Inferior parietal cortex (tissue), 1 donor: Measurements from ENCODE around the gene FBXL13.

Source experiments
- DNase-seq: peaks from one replicate; pipeline ENCODE4 v3.0.0-alpha.2; 2016; ENCODE audit errors: extremely low spot score

Gene FBXL13

DNA sequence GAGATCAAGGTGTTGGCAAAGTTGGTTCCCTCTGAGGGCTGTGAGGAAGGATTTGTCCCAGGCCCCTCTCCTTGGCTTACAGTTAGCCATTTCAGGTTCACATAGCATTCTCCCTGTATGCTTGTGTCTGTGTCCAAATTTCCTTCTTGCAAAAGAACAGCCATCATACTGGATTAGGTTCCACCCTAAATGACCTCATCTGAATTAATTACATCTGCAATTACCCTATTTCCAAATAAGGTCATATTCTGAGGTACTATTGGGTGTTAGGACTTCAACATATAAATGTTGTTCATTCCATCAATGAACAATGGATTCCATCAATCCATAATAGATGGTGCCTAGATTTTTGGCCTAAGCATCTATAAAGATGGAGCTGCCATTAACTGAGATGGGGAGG, 178.0 kb downstream of the FBXL13 start:
- no peak for DNase-seq

DNA sequence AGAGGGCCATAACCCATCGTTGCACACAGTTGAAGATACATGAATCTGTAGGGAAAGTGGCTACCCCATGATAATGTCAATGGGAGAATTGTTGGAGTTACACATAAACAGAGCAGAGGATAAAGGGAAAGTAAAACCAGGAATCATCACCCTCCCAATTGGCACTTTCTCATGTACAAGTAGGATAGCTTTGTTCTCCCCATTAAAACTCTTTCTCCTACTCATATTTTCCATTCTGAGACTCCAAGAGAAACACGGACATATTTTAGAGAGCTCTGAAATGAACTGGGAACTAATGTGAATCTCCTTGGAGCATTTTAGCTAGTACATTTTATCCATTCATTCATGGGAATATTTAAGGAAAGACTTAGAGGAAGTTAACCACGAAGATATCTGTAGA, 179.0 kb downstream of the FBXL13 start:
- DNase-seq: no peak

DNA sequence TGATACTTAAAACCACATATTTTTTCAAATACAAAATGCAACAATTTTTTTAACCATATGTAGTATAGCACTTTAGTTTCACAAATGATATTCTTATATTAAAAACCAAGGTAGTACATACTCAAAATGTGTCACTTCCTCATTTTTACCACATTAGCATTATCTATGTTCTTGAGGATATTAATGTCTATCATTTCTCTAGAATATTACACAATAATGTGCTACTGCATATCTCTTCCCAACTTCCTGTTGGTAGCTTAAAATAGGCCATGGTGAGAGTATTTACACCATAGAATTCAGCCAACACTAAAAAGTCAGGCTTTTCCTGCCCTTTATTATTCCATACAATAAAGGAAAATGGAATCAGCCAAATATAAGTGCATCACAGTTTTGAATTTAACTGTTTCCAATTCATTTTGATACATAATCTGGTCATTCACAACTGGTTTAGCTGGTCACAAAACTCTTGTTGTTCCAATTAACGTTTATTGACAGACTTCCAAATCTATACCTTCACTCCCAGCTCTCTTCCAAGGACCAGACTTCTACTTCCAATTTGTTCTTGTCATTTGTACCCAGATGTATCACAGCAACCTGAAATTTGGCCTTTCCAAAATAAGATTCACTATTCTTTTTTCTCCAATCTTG, 181.8 kb downstream of the FBXL13 start:
- DNase-seq: no peak

DNA sequence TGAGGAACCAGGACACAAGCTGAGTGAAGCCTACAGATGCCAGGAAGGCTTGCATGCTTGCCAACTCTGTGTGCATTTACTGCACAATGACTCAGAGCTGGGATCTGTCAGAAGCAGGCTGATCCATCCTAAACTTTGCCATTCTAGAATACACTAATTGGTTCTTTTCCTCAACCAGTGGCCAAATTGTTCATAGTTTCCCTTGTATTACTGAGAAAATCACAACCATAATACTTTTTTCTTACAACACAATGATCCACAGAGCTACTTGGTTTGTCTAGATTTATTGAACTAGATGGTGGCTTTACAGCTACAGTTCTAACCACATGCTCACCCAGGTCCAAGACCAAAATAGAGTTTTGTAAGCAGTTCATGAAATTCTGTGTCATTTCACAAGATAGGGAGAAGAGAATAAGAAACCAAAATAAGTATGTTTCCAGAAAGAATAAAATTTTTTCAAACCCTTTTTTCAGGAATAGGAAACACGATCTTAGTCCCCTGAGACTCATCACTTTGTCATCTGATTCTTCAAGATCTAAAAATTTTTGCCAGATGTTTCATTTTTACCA, 182.8 kb downstream of the FBXL13 start:
- peak; percentile 64 for DNase-seq

DNA sequence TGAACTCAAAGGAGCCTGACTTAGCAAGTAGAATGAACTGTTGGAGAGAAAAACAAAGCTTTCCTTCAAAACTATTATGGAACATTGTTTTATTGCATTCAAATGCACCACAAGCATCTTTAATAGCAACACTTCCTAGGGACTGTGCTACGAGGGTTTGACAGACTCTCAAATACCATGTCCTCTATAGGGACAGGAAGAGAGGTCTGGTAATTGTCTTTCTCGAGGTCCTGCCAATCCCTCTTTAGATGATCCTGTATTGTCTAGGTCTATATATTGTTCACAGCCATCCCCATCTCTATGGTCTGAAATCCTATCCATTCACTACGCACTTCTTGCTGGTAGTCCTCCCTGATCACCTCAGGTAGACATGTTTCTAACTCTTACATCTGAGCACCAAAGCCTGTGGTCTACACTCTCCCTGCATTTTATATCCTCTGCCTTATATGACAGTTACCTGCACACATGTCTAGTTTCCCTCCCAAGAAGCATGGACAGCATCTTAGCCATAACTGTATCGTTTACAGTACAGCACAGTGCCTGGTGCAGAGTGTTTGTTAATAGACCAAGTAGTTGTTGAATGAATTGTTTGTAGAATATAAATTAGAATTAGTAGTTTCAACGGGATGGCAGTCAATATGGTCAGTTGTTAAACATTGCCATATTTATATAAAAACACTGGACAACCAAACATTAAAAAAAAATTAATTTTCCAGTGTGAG, 183.5 kb downstream of the FBXL13 start:
- peak; percentile 13 for DNase-seq

DNA sequence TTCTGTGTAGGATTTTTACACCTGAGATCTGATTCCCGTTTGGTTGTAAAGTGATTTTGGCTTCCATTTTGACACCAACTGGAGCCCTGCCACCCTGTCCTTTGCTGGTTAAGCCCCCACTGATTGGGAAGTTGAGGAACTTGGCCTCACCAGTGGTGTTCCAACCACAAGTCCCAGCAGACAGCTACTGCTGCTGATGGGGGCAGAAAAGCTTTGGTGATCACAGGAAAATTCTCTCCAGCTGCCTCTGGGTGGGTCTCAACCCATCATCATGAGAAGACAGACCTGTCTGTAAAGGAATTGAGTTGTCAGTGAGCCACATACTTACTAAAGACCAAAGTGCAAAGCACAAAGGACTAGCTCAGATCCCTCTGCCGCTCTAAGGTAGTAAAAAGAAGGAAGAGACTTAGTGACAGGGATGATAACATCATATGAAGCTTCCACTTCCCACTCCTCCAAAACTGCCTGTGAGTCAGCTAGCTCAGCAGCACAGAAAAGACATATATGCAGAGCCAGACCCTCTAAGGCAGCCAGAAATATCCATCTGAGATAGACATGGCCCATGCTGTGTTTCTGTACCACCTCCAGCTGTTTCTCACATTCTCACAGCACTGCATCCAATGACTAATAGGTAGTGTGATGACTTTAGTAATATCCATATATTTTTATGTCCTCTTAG, 184.2 kb downstream of the FBXL13 start:
- peak; percentile 47 for DNase-seq

DNA sequence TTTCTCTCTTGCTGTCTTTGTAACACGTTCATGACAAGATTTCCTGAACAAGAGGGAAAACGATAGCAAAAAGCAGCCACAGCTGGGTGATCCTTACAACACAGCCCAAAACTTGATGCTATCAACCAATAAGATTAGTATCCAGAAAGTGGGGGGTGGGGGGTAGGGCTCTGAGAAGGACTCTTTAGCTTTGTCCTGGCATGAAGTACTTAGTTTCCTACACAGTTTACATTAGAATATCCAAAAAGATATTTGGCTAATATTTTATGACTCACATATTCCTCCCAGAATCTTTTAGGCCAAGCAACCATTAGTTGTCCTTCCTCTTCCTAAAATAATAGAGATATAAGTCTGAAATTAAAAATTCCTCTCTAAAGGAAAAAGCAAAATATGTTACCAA, 184.7 kb downstream of the FBXL13 start:
- DNase-seq: no peak

DNA sequence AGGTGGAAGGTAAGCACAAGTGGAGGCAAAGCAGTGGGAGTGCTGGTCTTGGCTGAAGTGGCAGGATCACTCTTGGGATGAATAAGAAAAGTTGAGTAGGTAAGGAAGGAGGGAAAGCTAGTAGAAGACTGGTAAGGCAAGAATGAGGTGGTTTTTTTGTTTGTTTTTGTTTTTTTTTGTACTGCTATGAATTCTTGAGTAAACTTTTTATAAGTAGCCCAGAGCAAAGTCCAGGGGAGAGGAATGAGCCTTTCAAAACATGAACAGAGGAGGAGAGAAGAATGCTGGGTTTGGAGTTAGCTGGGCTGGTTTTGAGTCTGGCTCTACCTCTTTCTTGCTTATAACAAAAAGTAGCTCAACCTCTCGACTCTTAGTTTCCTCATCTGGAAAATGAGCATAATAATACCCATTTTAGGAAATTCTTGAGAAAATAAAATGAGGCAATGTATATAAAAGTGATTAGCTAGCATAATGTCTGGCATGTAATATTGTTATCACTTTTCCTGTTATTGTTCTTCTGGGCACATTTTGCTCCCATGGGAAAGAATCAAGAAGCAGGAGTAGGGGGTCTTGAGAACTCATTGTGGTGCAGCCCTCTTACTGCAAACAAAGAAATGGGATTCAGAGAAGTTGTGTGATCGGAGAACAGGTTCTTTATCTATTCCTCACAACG, 185.9 kb downstream of the FBXL13 start:
- no peak for DNase-seq

DNA sequence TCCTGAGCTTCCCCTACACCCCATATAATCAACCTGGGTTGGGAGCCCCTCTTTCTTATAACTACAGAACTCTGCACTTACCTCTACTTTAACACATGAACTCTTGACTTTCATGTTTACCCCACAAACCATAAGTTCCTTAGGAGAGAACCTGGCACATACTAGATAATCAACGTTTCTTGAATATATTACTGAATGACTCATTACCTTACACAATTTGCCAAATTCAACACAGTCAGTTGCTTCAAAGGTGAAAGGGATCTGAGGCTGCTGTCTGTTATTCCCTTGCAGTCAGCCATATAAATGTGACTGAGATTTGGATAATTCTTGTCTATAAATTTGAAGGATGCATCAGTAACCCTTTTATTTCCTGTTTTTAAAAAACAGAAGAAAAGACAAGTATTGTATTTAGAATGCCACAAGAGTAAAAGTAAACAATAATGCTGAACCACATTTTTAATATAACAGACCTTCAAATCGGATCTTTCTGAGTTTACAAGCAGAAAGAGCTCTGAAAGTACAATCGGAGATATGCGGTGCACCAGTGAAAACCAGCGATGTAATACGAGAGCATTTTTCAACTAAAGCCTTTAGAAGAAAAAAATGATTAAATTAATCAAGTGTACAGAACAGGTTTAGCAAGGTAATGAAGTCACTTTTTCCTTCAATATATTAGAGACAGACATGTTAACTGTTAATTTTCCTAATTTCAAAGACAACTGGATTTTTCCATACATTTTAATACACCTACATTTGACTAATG, 191.3 kb downstream of the FBXL13 start:
- DNase-seq: no peak

DNA sequence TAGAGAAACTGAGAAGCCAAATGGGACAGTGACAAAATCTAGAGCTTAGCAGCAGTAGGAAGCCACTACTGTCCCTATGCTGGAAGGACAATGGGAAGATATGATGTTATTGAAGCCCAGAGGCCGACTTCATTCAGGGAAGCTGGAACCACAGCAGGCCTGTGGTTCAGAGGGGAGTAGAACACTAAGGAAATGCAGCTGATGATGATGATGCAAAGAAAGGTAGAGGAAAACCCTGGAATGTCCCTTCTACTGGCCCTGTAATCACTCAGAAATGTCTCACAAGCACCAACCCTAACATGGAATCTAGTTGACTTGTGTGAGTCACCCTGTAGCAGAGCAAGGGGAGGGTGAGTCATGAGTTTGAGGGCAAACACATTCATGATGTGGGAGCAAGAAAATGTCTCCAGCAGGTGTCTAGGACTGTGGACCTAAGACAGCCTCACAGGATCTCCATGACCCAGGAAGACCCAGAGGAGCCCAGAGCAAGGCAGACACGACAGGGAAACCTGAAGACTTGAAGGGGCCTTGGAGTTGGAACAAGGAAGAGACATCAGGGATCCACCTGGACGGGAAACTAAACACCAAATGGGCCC, 198.8 kb downstream of the FBXL13 start:
- DNase-seq: no peak

DNA sequence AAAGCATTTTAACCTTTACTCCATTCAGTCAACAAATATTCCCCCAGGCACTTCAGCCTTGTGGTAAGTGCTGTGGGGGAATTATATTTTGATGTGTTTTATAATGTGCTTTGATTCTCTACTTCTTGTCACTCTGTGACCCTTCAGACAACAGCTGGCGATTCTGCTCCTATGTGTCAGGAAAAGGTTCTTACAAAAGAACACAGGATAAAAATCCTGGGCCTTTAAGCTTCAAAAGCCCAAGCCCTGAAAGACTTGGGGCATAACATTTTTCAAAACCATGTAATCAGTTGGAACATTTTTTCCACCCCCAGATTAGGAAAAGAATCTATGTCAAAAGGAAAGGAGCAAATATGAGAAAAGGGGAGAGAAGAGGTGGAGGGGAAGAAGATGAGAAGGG, 199.6 kb downstream of the FBXL13 start:
- no peak for DNase-seq

DNA sequence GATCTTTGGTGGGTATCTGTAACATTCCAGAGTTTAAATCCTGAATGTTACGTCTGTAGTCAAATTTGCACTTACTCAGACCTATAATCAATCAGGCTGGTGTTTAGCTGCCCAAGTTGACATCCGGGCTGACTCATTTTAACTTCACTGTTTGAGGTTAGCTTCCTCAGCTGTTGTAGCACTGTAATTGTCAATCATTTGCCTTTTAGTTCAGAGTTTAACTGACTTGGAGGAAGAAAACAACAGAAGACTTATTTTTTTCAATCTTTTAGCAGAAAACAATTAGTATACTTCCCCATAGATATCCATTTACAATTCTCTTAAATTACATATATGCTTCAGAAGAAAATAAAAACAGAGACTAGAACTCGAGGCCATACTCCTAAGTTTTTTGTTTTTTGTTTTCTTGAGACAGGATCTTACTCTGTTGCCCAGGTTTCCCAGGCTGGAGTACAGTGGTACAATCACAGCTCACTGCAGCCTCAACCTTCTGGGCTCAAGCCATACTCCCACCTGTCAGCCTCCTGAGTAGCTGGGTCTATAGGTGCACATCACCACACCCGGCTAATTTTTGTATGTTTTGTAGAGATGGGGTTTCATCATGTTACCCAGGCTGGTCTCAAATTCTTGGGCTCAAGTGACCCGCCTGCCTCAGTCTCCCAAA, 200.3 kb downstream of the FBXL13 start:
- DNase-seq: no peak

DNA sequence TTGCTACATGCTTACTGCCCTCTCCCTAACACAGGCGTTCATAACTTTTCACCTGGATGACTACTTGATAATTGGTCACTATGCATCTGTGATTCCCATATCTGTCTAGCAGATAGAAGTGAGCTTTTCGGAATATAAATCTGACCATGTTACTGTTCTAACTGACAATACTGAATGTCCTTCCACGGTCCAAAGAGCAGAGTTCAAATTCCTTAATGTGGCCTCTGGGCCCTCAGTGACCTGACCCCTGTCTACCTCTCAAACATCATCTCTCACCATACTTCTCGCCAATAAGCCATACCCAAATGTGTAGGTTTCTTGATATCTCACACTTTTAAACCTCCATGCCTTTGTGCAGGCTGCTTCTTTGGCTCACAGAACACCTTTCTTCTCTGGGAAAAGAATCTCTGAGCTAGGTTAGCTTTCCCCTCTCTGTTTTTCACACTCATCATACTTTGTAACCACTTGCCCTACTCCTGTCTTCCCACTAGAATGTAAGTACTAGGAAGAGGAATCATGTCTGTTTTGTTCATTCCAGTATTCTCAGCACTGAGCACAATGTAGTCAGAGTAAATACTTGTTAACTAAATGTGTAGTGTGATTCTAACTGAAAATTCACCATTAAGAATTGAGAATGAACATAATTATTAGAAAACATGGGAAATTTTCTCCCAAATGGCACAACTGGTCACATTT, 201.0 kb downstream of the FBXL13 start:
- no peak for DNase-seq

DNA sequence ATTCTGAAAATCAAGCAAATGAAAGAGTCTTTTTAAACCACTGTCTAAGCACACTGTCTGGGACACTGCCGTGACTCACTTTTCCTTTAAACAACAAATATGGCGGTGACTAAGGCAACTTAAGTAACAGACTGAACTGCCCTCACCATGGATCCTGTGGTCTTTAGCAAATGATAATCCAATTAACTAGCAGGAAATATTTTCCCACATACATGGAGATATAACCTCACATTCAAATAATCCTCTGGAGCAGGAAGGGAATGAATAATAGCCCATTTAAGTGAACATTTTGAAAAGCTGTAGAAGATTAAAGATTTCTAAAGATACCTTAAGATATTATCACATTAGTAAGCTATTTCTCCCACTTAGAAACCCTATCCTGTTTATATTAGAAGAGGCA, 202.1 kb downstream of the FBXL13 start:
- DNase-seq: no peak

DNA sequence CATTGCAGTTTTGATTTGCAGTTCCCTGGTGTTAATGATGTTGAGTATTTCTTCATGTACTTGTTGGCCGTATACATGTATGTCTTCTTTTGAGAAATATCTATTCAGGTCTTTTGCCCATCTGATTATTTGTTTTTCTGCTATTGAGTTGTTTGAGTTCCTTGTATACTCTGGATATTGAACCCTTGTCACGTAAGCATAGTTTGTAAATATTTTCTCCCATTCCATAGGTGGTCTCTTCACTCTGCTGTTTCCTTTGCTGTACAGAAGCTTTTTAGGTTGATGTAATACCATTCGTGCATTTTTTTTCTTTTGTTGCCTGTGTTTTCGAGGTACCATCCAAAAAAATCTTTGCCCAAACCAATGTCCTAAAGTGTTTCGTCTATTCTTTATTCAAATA, 205.4 kb downstream of the FBXL13 start:
- DNase-seq: no peak

DNA sequence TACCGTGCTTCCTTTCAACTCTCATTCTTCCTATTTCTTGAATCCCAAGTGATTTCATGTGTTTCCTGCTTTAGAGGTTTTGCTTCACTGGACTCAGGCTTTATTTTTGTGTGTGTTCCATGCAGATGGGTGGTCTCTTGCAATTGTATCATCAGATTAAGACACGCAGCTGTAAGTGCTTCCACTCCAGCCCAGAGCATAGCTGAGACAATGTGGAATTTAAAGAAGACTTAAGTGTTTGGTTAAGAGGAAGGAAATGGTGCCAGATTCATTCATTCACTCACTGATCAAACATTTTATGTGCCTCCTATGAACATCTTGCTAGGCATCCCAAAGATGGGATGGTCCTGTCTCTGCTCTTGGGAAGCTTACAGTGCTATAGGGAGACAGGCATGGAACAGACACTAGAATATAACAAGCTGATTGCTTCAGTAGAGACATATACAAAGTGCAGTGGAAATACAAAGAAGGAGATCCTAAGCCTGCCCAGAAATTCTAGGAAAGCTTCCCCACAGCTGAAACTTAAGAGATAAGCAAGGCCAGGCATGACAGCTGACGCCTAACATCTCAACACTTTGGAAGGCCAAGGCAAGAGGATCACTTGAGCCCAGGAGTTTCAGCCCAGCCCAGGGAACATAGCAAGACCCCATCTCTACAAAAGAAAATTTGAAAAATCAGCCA, 207.9 kb downstream of the FBXL13 start:
- DNase-seq: no peak

DNA sequence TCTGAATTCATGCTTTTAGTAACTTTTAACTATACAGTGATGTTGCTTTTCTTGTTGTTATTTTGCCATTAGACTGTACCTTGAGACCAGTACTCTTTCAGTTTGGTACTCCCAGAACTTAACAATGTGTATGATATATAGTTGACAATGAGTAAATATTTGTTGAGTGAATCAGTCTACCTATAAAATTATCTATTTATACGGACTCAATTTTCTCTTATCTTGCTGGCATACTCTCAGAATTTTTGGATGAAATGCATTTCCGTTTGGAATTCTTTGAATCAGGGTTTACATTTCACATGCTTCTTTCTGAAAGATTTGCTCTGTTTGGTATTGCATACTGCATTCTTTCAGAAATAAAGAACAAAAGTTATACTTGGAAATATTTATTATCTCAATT, 209.6 kb downstream of the FBXL13 start:
- DNase-seq: no peak

DNA sequence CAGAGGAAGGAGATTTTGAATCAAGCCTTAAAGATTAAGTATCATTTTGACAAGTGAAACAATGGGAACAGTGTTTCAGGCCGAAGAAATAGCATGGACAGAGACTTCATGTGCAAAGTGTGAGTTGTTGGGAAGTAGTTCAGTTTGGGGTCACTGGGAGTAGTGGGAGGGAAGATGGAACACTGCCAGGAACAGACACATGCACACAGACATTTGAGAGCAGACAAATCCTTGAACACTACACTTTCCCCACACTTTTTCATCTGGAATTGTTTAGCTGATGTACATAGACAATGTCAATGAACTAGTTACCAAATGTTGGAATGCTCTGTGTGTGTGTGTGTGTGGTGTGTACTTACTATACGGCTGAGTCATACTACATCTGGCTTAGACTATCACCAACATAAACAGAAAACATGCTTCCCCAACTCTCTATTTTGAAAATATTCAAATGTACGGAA, 214.2 kb downstream of the FBXL13 start:
- no peak for DNase-seq

DNA sequence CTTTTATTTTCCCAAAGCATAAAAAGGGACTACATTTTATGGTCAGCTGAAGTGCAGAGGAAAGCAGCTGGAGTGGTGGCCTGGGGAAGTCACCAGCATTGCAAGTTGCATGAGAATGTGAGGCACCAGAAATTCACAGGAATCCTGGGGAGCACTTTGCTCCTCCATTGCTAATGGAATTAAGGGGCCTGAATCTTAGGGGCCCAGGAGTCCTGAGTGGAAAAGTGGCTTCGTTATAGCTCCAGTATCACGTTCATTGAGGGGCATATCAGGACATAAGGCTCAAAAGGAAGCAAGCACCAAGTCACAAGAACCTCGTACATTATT, 214.8 kb downstream of the FBXL13 start:
- no peak for DNase-seq
